GM21619 (cell line): ENCODE results near the gene EPM2AIP1.
"Not testable (repeated sequence)": the region's sequence is repeated elsewhere in the genome, so short reads cannot be mapped to it uniquely, and the experiment has no call there.

ENCODE experiments used
- ATAC-seq: cut with Tn5 transposase; IDR thresholded peaks from one replicate; pipeline ENCODE4 v1.9.1; 2021; ENCODE audit not compliant: unreplicated experiment

Gene EPM2AIP1

GRCh38 chr3:36992806-36993325, at the start of gene EPM2AIP1:
Gene EPM2AIP1 (minus strand): TSS chr3:36993131. CDS start chr3:36993077, 54 bp downstream.
- peak; percentile 84 for ATAC-seq

DNA sequence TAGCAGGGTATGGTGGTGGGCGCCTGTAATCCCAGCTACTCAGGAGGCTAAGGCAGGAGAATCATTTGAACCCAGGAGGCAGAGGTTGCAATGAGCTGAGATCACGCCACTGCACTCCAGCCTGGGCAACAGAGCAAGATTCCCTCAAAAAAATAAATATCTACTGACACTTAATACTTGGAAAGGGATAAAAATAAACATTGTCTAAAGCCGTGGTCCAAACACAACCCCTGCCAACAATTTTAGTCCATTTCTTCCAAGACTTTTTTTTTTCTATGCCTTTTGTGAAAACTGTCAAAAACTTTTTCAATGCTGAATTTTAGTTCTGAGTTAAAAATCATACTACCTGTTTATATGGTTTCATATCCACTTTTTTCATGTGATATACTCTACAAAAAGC, 49.8 kb upstream of the EPM2AIP1 start:
- not testable (repeated sequence) for ATAC-seq

DNA sequence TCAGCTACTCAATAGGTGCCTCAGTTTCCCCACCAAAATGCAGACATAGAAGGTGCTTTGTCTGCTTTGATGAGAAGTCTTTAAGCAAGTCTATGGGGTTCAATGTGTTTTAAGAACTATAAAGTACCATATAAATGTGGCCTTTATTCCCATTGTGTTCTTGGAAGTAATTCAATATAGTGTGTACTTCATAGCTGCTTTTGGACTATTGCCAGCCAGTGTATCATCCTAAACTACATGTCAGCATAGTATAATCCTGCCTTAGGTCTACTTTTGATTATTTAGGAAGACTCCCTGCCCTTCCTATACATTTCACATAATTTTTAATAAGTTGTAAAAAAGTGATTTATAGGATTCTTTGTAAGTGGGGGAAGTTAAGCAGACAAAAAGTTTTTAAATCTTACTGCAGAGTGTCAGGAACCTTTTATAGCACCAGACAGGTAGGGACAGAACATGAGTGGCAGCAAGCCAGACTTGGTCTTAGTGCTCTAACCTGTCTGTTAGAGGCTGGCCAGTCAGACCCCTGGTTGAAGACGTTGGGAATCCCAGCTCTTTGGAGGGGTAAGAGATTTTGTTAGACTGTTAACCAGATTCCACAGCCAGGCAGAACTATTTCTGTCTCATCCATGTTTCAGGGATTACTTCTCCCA, 48.7 kb upstream of the EPM2AIP1 start:
- no peak for ATAC-seq

DNA sequence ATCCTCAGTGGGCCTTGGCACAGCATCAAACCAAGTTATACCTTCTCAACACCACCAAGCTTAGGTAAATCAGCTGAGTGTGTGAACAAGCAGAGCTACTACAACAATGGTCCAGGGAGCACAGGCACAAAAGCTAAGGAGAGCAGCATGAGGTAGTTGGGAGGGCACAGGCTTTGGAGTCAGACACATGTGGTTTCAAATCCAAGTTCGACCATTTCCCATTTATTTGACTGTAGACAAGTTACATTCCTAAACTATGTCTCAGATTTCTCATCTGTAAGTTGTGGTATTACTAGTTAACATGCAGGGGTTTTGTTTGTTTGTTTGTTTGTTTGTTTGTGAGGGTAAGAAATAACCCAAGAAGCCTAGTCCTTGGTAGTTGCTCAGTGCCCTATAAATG, 47.3 kb upstream of the EPM2AIP1 start:
- no peak for ATAC-seq

GRCh38 chr3:37039161-37039846, 46.4 kb upstream of the EPM2AIP1 start:
- no peak for ATAC-seq

GRCh38 chr3:37037352-37037751, 44.4 kb upstream of the EPM2AIP1 start:
- ATAC-seq, result no peak

GRCh38 chr3:37032961-37033360, 40.0 kb upstream of the EPM2AIP1 start:
- no peak for ATAC-seq

DNA sequence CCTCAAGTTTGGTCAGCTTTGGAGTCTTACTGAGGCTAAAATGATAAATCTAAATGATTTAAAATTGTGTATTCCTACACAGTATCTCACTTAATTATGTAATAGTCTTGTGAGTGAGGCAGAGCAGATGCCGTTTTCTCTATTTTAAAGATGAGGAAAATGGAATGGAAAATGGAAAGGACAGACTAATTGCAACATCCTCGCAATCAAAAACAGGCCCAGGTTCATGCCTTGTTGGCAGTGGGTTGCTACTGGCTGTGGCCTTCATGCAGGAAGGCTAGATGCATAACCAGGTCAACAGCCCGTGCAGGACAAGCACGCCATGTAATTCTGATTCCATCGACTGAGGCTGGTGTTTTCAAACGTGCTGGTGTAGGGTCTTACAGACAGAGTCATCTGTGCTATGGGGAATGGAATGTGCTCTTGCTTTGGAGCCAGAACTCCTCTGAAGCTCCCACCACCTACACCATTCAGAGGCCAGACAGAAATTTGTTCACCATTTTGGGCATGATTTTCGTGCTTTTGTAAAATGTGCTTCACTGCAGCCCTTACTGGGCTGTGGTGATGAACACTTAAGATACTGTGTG, 38.3 kb upstream of the EPM2AIP1 start:
- no peak for ATAC-seq

- no peak for ATAC-seq
Measured at GRCh38 chr3:37030588-37030987, 37.7 kb upstream of the EPM2AIP1 start.

GRCh38 chr3:37029516-37030163, 36.7 kb upstream of the EPM2AIP1 start:
- no peak for ATAC-seq

- ATAC-seq, result no peak
Measured at GRCh38 chr3:37029111-37029510, 36.2 kb upstream of the EPM2AIP1 start.

DNA sequence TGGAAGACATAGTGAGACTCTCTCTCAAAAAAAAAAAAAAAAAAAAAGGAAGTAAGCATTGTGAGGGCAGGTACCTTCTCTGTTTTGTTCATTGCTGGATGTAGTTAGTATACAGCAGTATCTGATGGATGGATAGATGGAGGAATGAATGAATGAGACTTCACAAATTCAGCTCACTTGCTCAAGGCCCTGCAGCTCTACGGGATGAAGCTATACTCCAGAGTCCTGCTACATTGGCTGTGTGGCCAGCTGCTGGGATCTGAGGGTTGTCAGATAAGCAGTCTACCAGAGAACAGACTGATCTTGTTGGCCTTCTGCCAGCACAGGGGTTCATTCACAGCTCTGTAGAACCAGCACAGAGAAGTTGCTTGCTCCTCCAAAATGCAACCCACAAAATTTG, 35.4 kb upstream of the EPM2AIP1 start:
- ATAC-seq, result no peak

- ATAC-seq, result no peak
Measured at GRCh38 chr3:37026851-37027250, 33.9 kb upstream of the EPM2AIP1 start.

DNA sequence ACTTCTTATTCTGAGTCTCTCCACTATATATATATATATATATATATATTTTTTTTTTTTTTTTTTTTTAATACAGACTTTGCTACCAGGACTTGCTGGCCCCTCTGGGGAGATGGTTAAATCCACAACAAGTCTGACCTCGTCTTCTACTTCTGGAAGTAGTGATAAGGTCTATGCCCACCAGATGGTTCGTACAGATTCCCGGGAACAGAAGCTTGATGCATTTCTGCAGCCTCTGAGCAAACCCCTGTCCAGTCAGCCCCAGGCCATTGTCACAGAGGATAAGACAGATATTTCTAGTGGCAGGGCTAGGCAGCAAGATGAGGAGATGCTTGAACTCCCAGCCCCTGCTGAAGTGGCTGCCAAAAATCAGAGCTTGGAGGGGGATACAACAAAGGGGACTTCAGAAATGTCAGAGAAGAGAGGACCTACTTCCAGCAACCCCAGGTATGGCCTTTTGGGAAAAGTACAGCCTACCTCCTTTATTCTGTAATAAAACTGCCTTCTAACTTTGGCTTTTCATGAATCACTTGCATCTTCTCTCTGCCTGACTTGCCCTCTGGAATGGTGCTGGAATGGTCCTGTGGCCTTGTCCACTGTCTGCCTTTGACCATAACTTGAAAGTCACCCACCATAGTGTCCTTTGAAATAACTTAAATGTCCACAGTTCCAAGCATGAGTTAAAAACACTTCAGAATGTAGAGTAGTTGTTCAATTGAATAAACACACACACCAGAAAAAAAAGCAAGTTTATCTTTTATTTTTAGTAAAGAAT, 32.8 kb upstream of the EPM2AIP1 start:
- no peak for ATAC-seq

DNA sequence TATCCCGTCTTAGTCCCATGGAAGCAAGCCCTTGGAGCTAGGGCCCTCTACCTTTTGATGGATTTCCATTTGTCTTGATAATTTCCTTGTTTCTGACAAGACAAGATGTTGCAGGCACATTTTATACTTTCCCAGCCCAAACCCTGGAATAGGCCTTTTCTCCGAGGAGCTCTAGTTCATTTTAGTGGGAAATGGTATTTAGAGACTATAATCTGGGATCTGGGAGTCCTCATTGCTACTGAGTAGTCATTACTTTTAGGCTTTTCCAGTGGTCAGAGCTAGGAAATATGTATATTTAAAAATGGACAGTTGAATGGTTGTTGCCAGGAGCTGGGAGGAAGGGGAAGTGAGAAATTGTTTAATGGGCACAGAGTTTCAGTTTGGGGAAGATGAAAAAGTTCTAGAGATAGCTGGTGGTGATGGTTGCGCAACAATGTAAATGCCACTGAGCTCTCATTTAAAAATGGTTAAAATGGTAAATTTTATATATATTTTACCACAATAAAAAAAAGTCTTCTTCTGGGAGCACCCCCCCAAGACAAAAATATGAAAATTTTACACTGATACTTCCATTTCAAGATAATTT, 32.0 kb upstream of the EPM2AIP1 start:
- ATAC-seq, result no peak

DNA sequence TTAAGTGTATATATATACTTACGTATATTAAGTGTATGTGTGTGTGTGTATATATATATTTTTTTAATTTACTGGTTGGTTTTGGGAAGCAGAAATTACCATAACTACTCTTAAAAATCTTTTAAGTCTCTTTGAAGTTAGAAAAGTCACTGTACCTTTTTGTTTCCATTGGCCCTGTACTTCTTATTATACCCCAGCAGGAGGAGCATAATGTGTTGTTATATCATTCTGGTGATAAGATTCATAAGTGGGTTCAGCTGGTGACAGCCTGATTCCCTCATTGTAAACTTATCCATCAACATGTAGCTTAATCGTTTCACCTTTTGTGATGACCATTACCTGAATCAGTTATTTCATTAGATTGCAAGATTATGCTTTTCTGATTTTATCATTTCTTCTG, 31.2 kb upstream of the EPM2AIP1 start:
- no peak for ATAC-seq

DNA sequence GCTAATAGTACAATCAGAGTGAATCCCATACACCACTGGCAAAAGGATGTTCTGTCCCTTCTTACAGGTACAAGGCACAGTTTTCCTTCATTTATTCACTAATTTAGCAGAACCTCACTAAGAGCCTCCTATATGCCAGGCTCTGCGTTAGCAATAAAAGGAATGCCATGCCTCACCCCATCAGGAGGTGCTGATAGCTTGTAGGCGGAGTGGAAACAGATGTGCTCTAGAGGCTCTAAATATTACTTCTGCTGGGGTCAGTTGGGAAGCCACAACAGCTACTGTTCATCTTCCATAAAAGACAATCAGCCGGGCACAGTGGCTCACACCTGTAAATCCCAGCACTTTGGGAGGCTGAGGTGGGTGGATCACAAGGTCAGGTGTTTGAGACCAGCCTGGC, 24.8 kb upstream of the EPM2AIP1 start:
- no peak for ATAC-seq

DNA sequence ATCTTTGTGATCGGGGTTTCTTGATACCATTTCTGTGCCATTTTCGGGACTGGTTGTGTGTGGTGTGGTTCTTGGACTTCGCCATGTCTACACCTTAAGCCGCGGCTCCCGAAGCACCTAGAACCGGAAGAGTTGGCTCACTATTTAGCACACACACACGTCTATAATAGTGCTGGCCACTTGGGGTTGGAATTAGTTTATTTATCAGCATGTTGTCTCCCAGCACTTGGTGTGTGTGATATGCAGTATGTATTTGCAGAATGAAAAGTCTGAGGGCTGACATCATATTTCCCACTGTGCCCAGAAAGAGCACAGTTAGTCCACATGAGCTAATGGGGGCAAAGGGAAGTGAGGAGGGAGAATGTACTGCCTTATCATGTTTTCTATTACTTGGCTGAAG, 24.0 kb upstream of the EPM2AIP1 start:
- ATAC-seq, result no peak

- no peak for ATAC-seq
Measured at GRCh38 chr3:37015642-37016041, 22.7 kb upstream of the EPM2AIP1 start.

DNA sequence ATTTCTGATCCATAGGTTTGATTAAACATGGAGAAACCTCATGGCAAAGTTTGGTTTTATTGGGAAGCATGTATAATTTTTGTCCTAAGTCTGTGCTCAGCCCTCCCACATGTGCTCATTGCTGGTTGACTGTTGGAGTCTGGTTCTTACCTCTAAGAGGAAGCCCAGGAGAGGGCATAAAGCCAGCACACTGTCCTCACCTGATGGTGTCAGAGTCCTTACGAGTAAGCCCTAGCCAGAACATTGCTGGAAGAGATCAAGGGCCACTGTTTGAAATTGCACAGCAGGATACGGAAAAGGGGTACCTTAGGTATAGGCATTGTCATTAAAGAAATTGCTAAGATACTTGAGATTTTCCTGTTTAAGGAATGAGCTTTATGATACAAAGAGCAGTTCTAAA, 21.7 kb upstream of the EPM2AIP1 start:
- ATAC-seq, result no peak
